ENCODE data around the gene LIF.

DNA sequence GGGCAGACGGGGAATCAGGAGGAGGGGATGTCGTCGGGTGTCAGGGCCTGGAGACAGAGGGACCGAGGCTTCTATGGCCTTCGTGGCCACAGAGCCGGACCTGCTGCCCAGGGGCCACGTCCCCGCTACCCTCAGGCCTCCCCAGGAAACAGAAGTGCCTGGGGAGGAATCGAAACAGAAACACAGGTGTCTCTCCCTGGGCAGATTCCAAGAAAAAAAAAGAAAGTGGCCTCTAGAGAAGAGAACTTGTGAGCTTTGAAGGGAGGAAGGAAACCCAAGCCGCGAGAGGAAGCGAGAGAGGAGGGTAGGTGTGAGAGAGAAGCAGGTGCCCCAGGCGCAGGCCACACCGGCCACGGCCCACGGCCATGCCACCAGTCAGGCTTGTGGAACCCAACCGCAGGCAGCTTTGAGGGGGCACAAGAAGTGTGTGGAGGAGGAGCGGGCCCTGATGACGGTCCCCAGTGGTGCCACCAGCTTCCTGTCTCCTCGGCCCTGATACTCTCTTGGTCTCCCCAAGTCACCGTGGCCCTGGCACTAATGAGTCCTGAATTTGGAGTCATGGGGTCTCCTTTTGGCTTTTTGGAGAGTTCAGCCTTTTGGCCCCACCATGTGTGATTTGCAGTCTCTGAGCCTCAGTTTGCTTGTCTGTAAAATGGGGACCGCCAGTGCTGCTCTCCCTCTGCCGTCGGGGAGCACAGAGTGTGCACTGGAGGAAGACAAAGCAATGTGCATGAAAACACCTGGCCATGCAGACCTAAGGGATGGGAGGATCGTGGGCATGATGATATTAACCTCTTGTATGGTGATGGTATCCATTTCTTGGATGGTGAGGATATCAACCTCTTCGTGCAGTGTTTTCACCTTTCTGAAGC lies 25.2 kb downstream of the LIF start:
- TF ChIP-seq, protein P1, sequence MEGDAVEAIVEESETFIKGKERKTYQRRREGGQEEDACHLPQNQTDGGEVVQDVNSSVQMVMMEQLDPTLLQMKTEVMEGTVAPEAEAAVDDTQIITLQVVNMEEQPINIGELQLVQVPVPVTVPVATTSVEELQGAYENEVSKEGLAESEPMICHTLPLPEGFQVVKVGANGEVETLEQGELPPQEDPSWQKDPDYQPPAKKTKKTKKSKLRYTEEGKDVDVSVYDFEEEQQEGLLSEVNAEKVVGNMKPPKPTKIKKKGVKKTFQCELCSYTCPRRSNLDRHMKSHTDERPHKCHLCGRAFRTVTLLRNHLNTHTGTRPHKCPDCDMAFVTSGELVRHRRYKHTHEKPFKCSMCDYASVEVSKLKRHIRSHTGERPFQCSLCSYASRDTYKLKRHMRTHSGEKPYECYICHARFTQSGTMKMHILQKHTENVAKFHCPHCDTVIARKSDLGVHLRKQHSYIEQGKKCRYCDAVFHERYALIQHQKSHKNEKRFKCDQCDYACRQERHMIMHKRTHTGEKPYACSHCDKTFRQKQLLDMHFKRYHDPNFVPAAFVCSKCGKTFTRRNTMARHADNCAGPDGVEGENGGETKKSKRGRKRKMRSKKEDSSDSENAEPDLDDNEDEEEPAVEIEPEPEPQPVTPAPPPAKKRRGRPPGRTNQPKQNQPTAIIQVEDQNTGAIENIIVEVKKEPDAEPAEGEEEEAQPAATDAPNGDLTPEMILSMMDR (IDR thresholded peaks at IDR 0.05) = no peak
- no peak for TF ChIP-seq ZFX (IDR thresholded peaks at IDR 0.05; ENCODE audit: borderline replicate concordance)

Data from 22Rv1 (cell line).